Measurements from ENCODE around the gene MCU.

- TF ChIP-seq CBFB (IDR thresholded peaks at IDR 0.05; ENCODE audit: low read depth) (no peak), MTA3 (IDR thresholded peaks at IDR 0.05; ENCODE audit: borderline replicate concordance, low read length) (no peak), TAF1 (IDR thresholded peaks at IDR 0.05; ENCODE audit: borderline replicate concordance, low read depth, low read length) (no peak), E2F4 (IDR thresholded peaks at IDR 0.05; ENCODE audit: low read depth, low read length) (no peak), IRF3 (IDR thresholded peaks at IDR 0.05) (no peak), EZH2 (IDR thresholded peaks at IDR 0.05; ENCODE audit: borderline replicate concordance, control insufficient read depth, low read depth, low read length) (no peak), CTCF (IDR thresholded peaks at IDR 0.05 in 2 of 3, conservative IDR thresholded peaks at IDR 0.05 in 1 of 3; ENCODE audit: control insufficient read depth in 2 of 3, extremely low read depth in 1 of 3, insufficient read depth in 1 of 3, low read depth in 3 of 3, low read length in 3 of 3) (no peak), POLR2A (IDR thresholded peaks at IDR 0.05; ENCODE audit: low read depth, low read length) (no peak), KDM1A (IDR thresholded peaks at IDR 0.05; ENCODE audit: borderline replicate concordance) (no peak), EP300 (IDR thresholded peaks at IDR 0.05; ENCODE audit: borderline replicate concordance in 1 of 2, control insufficient read depth in 1 of 2, low read depth in 2 of 2, low read length in 2 of 2) (no peak), USF2 (IDR thresholded peaks at IDR 0.05; ENCODE audit: borderline replicate concordance, low read depth, low read length) (no peak)
Observed at GRCh38 chr10:72842164-72842563, 150.2 kb downstream of the MCU start.

Measured in GM12878 (cell line).